Activated CD8-positive, alpha-beta T cell treated with anti-CD3 and anti-CD28 coated beads, Interleukin-2, amount 10 ng/mL, durations not matched to agents 7 days and 5 days (primary cell): ENCODE data around the gene FLT1. TPM values are rescaled to one million over a fixed set of nuclear protein-coding genes. Genes with fewer than 3 reads are reported as not detected.

ENCODE experiments used
- ATAC-seq: fragments of 150-1000 bp; cut with Tn5 transposase; one replicate; pipeline ENCODE4 v1.10.0; 2021; ENCODE audit warnings: moderate library complexity
- CTCF ChIA-PET: fragments of 350-600 bp; sonication (Branson Sonifier 250); formaldehyde crosslinking; loops from one replicate; lab custom pipeline; 2021; ENCODE audit warnings: antibody characterized with exemption; lab: Charles Lee
- POLR2A ChIA-PET: fragments of 350-600 bp; sonication (Branson Sonifier 250); formaldehyde crosslinking; loops from one replicate; lab custom pipeline; 2021; ENCODE audit warnings: antibody characterized with exemption; lab: Charles Lee
- DNase-seq: peaks from one replicate; pipeline ENCODE4 v3.0.0-alpha.2; 2020
- H3K27ac Mint-ChIP-seq: one replicate; pipeline ENCODE4 v1.8.0; 2021; ENCODE audit warnings: mild to moderate bottlenecking, mixed read lengths
- H3K27me3 Mint-ChIP-seq: one replicate; pipeline ENCODE4 v1.8.0; 2021; ENCODE audit warnings: low read depth, mixed read lengths
- H3K36me3 Mint-ChIP-seq: one replicate; pipeline ENCODE4 v1.8.0; 2021; ENCODE audit warnings: low read depth, mixed read lengths
- H3K4me1 Mint-ChIP-seq: one replicate; pipeline ENCODE4 v1.8.0; 2021; ENCODE audit warnings: low read depth, mixed read lengths
- H3K4me3 Mint-ChIP-seq: one replicate; pipeline ENCODE4 v1.8.0; 2021; ENCODE audit warnings: mild to moderate bottlenecking, mixed read lengths
- H3K9me3 Mint-ChIP-seq: one replicate; pipeline ENCODE4 v1.8.0; 2022; ENCODE audit warnings: mixed read lengths; ENCODE audit not compliant: insufficient read depth
- total RNA-seq, 2 experiments: library from RNA; stranded (reverse); gene quantifications; one replicate each; pipeline ENCODE4 v1.2.3, GENCODE V29; 2021

FLT1 gene
- total RNA-seq, 2 experiments from 2014 or later: 0.95 to 1.3 TPM

DNA sequence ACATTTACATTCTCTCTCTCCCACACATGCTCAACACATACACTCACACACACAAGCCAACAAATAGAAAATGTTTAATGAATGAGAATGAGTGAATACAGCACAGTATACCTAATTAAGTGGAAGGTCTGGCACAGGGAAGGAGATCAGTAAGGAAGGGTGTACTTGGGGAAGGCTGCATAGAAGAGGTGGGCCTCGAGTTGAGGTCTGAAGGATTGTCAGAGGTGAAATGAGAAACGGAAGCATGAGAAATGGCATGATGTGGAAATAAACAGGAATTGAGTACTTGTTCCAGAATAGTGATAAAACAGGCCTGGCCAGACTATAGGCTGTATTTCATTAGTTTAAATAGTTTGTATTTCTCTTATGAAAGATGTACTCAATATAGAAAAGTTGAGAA is 136.2 kb downstream of the FLT1 start:
- Mint-ChIP-seq H3K27me3 (peaks cover 2% of the 10 kb centered on the region), H3K27ac (peak overlapping the region; percentile 56), H3K9me3 (peaks cover 9% of the 10 kb centered on the region), H3K4me1 (peaks cover 49% of the 10 kb centered on the region), H3K4me3 (no peak overlapping the region), H3K36me3 (peaks cover 33% of the 10 kb centered on the region)
- DNase-seq (no peak), ATAC-seq (no peak)
- CTCF ChIA-PET: interaction anchor here (1.4 kb wide), 1 partner anchor 134 kb away, joined by 3 read pairs; no protein-coding TSS in a partner anchor
- POLR2A ChIA-PET: no interaction called here

DNA sequence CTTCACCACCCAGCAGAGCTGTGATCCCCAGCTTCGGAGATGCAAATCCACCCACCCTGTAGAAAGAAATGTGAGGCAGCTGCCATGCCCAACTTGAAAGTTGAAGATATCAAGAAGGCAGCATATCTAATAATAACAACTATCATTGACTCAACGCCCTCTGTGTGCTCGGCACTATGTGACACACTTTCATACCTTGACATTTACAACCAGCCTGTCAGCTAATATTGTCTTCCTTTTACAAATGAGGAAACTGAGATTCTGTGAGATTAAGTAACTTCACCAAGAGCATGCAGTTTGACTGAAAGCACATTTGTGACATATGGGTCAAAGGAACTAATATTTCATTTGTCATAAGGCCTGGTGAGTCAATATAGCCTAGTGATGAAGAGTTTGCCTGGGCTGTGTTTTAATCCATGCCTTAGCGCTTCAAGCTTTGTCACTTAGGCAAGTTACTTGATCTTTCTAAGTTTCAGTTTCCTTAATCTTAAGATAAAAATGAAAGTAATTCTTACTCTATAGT is 137.0 kb downstream of the FLT1 start:
- H3K36me3 Mint-ChIP-seq: peaks cover 33% of the 10 kb centered on the region
- peaks cover 51% of the 10 kb centered on the region for H3K4me1 Mint-ChIP-seq
- no peak for DNase-seq
- POLR2A ChIA-PET: interaction anchor here (2.4 kb wide), 1 partner anchor 301 kb away, joined by 11 read pairs; the partner anchor contains the start of gene POMP
- CTCF ChIA-PET: interaction anchor here (1.1 to 1.4 kb wide), 2 partner anchors 9 to 135 kb away, joined by 3 read pairs; no protein-coding TSS in a partner anchor
- H3K27me3 Mint-ChIP-seq: peaks cover 2% of the 10 kb centered on the region
- peak; percentile 44 for ATAC-seq
- peak overlapping the region; percentile 70 for H3K27ac Mint-ChIP-seq
- no peak overlapping the region for H3K4me3 Mint-ChIP-seq
- peaks cover 9% of the 10 kb centered on the region for H3K9me3 Mint-ChIP-seq

DNA sequence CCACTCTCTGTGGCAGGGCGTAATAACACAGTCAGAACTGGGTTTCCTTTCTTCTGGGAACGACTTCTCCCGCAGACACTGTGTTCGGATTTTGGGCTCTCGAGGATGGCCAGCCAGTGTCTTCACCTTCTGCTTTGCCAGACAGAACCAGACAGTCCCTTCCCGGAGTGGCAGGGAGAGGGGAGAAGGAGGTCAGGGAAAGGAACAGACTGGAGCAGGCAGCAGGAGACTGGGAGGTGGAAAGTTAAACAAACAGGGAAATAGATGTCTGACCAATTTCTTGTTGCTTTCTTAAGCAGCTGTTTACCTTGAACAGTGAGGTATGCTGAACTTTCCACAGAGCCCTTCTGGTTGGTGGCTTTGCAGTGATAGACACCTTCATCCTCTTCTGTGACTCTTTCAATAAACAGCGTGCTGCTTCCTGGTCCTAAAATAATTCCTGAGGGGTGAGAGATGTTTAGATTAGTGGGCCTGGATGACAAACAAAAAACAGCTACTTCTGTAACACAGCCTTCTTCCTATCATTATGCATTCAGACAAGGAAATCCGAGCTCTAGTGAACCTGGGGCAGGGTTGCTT is 137.6 kb downstream of the FLT1 start:
- ChIA-PET CTCF (interaction anchor here (1.1 to 1.4 kb wide), 2 partner anchors 8 to 135 kb away, joined by 3 read pairs; no protein-coding TSS in a partner anchor), POLR2A (interaction anchor here (2.4 kb wide), 1 partner anchor 302 kb away, joined by 11 read pairs; the partner anchor contains the start of gene POMP)
- Mint-ChIP-seq H3K4me3 (no peak overlapping the region), H3K9me3 (peaks cover 9% of the 10 kb centered on the region), H3K27me3 (peaks cover 2% of the 10 kb centered on the region), H3K4me1 (peaks cover 51% of the 10 kb centered on the region), H3K36me3 (peaks cover 33% of the 10 kb centered on the region), H3K27ac (peak overlapping the region; percentile 72)
- DNase-seq: no peak
- no peak for ATAC-seq

DNA sequence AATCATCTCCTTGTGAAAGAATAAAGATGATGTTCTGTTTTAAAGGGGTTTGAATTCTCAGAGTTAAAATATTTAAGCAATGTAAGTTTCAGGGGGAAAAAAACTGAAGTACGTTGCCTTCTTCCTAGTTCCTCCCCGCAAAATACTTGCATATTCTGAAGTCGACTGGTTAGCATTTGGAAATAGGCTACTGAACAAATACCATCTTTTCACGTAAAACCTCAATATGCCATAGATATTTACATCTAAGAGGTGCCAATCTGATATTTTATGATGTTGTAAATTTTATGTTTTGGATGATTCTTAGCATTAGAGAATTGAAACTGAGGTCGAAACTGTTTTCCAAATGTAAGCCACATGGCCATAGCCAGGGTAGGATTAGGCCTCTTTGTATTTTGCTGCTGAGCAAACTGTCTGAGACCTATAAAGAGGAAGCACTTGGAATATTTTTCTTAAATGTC is 138.3 kb downstream of the FLT1 start:
- H3K27ac Mint-ChIP-seq: peak overlapping the region; percentile 92
- H3K4me3 Mint-ChIP-seq: peak overlapping the region; percentile 65
- H3K27me3 Mint-ChIP-seq: no peaks in the 10 kb centered on the region
- H3K9me3 Mint-ChIP-seq: peaks cover 9% of the 10 kb centered on the region
- H3K4me1 Mint-ChIP-seq: peaks cover 51% of the 10 kb centered on the region
- ATAC-seq (no peak), DNase-seq (no peak)
- CTCF ChIA-PET: interaction anchor here (1.1 kb wide), 1 partner anchor 8 kb away, joined by 3 read pairs; no protein-coding TSS in a partner anchor
- peaks cover 33% of the 10 kb centered on the region for H3K36me3 Mint-ChIP-seq
- POLR2A ChIA-PET: interaction anchor here (2.4 kb wide), 1 partner anchor 303 kb away, joined by 11 read pairs; the partner anchor contains the start of gene POMP

DNA sequence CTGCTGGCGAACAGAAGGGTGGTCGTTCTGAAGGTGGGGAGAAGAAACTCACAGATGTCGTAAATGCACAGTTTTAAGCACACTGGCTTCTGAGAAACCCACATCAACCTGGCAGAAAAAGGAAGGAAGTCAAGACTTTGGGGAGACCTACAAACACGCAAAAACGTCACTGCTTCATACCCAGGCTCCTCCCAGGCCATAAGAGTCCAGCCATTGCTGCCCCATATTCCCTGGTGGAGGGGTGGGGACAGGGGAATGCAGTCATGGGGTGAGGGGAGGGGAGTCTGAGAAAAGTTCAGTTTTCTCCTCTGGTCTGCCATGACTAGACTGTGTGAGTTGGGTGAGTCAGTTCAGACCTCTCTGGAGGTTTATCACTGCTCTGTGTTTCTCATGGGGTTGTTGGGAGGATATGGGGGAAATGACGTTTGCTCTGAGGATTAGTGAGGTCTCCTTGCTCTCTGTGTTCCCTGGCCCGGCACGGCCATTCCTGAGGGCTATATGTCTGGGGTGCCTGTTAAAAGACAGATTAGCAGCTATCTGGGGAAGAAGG is 139.0 kb downstream of the FLT1 start:
- Mint-ChIP-seq H3K4me3 (peak overlapping the region; percentile 65), H3K9me3 (peaks cover 9% of the 10 kb centered on the region), H3K27me3 (peaks cover 3% of the 10 kb centered on the region), H3K27ac (peak overlapping the region; percentile 92), H3K36me3 (peaks cover 33% of the 10 kb centered on the region), H3K4me1 (peaks cover 51% of the 10 kb centered on the region)
- ATAC-seq (peak; percentile 85), DNase-seq (peak; percentile 57)
- ChIA-PET POLR2A (interaction anchor here (2.4 kb wide), 1 partner anchor 303 kb away, joined by 11 read pairs; the partner anchor contains the start of gene POMP), CTCF (no interaction called here)

DNA sequence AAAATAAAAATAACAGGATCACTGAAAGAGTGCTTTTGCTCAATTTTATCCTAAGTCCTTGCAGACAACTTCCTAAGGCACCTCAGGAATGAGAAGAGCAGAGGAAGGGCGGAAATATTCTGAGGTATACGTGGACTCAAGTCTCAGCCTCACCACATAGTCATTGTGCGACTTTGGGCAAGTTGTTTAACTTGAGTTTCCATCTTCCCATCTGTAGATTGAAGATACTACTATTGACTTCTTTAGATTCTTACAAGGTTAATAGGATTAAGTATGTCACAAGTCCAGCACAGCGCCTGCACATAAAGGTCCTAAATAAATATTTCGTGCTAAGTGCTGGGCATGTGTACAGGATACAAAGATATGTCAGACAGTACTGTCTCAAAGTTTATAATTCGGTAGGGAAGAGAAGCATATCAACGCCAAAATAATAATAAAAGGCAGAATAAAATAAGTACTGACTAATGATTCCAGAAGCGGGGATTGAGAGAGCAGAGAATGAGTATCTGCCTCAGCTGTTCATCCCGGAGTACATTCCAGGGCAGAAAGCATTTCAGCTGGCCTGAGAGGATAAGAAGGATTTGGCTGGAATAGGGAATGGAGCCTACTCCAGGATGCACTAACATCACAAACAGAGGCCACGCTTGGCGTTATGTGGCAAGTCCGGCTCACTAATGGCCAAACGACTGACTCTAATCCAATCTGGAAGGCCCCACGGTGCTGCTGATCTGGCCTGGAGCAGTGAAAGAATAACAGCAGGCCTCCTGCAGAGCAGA is 139.7 kb downstream of the FLT1 start:
- H3K27ac Mint-ChIP-seq: peak overlapping the region; percentile 92
- no peak for ATAC-seq

DNA sequence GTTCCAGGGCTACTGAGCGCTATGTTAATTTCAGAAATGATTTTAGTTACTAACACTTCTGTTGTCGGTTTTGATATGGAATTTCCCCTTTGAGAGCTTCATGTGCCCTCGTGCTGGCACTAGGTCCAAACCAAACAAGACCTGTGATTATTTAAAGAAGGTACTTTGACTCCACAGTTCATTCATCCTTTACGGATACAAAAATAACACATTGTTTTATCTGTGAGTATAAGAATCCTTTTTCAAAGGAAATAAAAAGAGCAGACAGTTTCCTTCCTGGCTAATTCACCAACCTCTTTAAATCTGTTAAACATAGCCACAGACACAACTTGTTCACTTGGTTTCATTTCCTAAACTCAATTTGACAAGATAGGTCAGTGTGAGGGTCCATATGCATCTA is 141.2 kb downstream of the FLT1 start:
- DNase-seq (no peak), ATAC-seq (no peak)
- Mint-ChIP-seq H3K4me1 (peaks cover 50% of the 10 kb centered on the region), H3K9me3 (peaks cover 3% of the 10 kb centered on the region), H3K36me3 (peaks cover 26% of the 10 kb centered on the region), H3K4me3 (no peak overlapping the region), H3K27me3 (peaks cover 7% of the 10 kb centered on the region), H3K27ac (peak overlapping the region; percentile 48)
- CTCF ChIA-PET: interaction anchor here (1.0 kb wide), 1 partner anchor 154 kb away, joined by 3 read pairs; no protein-coding TSS in a partner anchor
- POLR2A ChIA-PET: no interaction called here

More for the DNA sequence above, 139.7 kb downstream of the FLT1 start:
- Mint-ChIP-seq H3K27me3 (peaks cover 3% of the 10 kb centered on the region), H3K36me3 (peaks cover 33% of the 10 kb centered on the region), H3K4me3 (peak overlapping the region; percentile 65), H3K9me3 (peaks cover 9% of the 10 kb centered on the region), H3K4me1 (peaks cover 51% of the 10 kb centered on the region)
- ChIA-PET CTCF (no interaction called here), POLR2A (no interaction called here)
- no peak for DNase-seq

DNA sequence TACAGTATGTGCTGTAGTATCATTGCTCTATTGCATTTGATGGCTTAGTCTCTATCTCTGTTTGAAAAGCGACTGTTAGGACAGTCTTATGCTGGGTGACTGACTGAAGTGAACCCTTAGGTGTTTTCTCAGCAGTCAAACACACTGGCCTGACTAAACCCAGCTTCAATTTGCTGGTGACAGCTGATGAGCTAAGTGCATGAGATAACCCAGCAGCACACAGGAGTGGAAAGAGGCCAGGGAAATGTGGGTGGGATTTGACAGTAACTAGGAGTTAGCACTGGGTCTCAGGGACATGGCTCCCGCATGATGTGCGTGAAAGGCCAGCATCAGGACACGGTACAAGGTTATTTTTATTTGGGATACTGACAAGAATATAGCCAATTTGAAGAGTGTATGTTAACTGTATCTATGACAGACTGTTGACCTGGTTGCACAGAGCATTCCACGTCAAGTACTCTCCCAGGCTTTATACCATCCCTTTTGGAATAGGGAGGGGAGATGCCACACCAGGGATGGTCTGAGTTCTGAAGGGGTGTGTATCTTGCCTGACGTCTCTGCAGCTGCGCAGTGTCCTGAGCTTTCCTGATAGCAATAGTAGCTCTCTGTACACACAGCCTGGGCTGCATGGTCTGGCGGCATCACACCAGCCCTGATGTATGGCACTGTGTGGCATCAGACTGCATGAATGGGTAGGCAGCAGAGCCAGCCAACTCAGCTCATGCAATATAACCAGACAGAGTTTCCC is 144.8 kb downstream of the FLT1 start:
- ChIA-PET CTCF (no interaction called here), POLR2A (interaction anchor here (0.6 kb wide), 1 partner anchor 356 kb away, joined by 4 read pairs; no protein-coding TSS in a partner anchor)
- Mint-ChIP-seq H3K27me3 (peaks cover 15% of the 10 kb centered on the region), H3K4me3 (no peak overlapping the region), H3K9me3 (no peaks in the 10 kb centered on the region), H3K27ac (no peak overlapping the region), H3K36me3 (peaks cover 3% of the 10 kb centered on the region), H3K4me1 (peaks cover 30% of the 10 kb centered on the region)
- no peak for ATAC-seq
- DNase-seq: no peak

DNA sequence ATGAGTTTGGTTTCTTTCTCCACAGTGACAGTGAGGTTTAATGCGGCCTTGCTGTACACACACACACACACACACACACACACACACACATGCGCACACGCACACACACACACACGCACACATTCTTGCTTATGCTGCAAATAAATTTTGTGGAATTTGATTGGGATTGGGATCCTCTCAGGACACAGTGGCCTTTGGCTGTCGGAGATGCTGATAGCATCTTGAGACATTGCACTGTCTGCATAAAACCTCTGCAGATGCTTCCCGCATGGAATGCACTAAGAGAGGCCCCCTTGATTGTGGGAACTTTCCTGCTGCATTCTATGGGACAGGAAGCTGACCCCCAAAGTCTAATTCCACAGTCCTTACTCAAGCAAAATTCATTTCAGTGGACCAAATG is 145.6 kb downstream of the FLT1 start:
- peaks cover 16% of the 10 kb centered on the region for H3K27me3 Mint-ChIP-seq
- ATAC-seq (no peak), DNase-seq (no peak)
- no peak overlapping the region for H3K27ac Mint-ChIP-seq
- no peaks in the 10 kb centered on the region for H3K36me3 Mint-ChIP-seq
- ChIA-PET POLR2A (interaction anchor here (0.7 kb wide), 1 partner anchor 79 kb away, joined by 4 read pairs; no protein-coding TSS in a partner anchor), CTCF (interaction anchor here (0.7 kb wide), 1 partner anchor 8 kb away, joined by 3 read pairs; no protein-coding TSS in a partner anchor)
- H3K4me1 Mint-ChIP-seq: peaks cover 24% of the 10 kb centered on the region
- H3K9me3 Mint-ChIP-seq: no peaks in the 10 kb centered on the region
- H3K4me3 Mint-ChIP-seq: no peak overlapping the region

DNA sequence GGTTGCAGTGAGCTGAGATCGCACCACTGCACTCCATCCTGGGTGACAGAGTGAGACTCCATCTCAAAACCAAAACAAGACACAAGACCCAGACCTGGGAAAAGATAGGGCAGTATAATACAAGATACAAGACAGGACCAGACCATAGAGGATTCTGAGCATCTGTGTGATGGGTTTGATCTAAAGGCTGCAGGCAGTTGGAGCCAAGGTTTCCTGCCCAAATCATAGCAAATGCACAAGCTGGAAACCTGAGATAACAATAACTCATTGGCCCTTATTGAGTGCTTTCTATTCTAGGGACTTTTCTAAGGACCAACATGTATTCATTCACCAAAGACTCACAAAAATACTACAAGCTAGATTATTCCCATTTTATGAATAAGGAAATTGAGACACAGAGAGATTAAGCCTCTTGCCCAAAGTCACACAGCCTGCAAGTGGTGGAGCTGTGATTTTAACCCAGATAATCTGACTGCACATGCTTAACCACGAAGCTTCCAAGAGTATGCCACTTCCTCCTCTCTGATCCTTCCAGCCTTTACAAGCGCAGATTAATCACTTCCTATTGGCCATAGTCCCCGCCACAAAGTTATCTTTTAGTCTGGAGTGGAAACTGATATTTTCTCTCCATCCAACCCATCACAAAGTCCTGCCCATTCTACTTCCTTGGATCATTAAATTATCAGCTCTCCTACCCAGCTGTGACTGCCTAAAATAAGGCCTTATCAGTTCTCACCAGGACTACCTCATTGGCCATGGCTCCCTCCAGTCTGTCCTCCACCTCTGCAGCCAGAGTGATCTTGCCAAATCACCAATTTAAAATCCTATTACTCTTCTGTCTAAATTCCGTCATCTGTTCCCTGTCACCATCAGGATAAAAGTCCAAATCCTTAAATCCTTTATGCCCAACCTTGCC is 147.2 kb downstream of the FLT1 start:
- Mint-ChIP-seq H3K36me3 (no peaks in the 10 kb centered on the region), H3K4me1 (peaks cover 15% of the 10 kb centered on the region), H3K4me3 (no peak overlapping the region), H3K27ac (no peak overlapping the region), H3K27me3 (peaks cover 16% of the 10 kb centered on the region), H3K9me3 (no peaks in the 10 kb centered on the region)
- POLR2A ChIA-PET: no interaction called here
- DNase-seq (peak; percentile 27), ATAC-seq (peak; percentile 51)
- CTCF ChIA-PET: interaction anchor here (0.6 to 1.2 kb wide), 3 partner anchors 23 to 288 kb away, joined by 3 read pairs; no protein-coding TSS in a partner anchor
